ENCODE results near the gene TRIM7. TPM values are rescaled to one million over a fixed set of nuclear protein-coding genes. Genes with fewer than 3 reads are reported as not detected.

The TRIM7 gene
- total and polyA plus RNA-seq, 9 of the 15 experiments (the other 6 are each of a cell fraction or from before 2014, with no cell fraction given) = 2.6 to 14.9 (median 8.9) TPM

DNA sequence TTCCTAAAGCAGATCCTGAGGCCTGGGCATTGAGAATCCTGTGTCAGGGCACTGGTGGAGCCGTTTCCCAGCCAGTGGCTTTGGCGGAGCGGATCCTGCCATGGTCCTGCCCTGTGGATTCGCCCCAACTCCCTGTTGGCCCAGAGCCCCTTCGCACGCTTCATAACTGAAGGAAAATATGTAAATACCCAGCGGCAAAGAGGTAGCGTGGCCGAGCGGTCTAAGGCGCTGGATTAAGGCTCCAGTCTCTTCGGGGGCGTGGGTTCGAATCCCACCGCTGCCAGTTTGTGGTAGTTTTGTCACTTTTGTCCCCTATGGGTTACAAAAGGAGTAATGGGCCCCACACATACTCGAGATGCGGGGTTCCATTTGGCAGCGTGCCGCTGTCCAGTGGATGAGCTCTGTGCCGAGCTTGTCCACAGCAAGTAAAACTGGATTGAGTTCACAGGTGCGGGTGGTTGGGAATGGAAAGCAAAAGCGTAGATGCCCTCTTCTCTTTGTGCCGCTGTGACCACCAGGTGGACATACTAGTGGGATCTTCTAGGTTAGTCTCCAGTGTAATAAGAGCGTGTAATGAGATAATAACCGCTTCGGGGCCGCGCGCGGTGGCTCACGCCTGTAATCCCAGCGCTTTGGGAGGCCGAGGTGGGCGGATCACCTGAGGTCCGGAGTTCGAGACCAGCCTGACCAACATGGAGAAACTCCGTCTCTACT is 17.3 kb downstream of the TRIM7 start (continued):
- TF ChIP-seq ADNP (tag; IDR thresholded peaks at IDR 0.05) = no peak
- peak; percentile 90 for TF ChIP-seq NFIC (IDR thresholded peaks at IDR 0.05)
- peak; percentile 69 for TF ChIP-seq ATF7 (IDR thresholded peaks at IDR 0.05)
- no peak for TF ChIP-seq ILK (tag; IDR thresholded peaks at IDR 0.05; ENCODE audit: borderline replicate concordance, low read depth)
- TF ChIP-seq NCOR1 (IDR thresholded peaks at IDR 0.05) = no peak
- 0 out of 2 replicates have a peak, but pooled peaks have one; percentile 68 for TF ChIP-seq FOXK1 (CRISPR knock-in tag; IDR thresholded peaks at IDR 0.05; ENCODE audit: borderline replicate concordance)
- TF ChIP-seq, protein P1, sequence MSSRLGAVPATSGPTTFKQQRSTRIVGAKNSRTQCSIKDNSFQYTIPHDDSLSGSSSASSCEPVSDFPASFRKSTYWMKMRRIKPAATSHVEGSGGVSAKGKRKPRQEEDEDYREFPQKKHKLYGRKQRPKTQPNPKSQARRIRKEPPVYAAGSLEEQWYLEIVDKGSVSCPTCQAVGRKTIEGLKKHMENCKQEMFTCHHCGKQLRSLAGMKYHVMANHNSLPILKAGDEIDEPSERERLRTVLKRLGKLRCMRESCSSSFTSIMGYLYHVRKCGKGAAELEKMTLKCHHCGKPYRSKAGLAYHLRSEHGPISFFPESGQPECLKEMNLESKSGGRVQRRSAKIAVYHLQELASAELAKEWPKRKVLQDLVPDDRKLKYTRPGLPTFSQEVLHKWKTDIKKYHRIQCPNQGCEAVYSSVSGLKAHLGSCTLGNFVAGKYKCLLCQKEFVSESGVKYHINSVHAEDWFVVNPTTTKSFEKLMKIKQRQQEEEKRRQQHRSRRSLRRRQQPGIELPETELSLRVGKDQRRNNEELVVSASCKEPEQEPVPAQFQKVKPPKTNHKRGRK (tag; IDR thresholded peaks at IDR 0.05) = no peak
- TF ChIP-seq, protein P2, sequence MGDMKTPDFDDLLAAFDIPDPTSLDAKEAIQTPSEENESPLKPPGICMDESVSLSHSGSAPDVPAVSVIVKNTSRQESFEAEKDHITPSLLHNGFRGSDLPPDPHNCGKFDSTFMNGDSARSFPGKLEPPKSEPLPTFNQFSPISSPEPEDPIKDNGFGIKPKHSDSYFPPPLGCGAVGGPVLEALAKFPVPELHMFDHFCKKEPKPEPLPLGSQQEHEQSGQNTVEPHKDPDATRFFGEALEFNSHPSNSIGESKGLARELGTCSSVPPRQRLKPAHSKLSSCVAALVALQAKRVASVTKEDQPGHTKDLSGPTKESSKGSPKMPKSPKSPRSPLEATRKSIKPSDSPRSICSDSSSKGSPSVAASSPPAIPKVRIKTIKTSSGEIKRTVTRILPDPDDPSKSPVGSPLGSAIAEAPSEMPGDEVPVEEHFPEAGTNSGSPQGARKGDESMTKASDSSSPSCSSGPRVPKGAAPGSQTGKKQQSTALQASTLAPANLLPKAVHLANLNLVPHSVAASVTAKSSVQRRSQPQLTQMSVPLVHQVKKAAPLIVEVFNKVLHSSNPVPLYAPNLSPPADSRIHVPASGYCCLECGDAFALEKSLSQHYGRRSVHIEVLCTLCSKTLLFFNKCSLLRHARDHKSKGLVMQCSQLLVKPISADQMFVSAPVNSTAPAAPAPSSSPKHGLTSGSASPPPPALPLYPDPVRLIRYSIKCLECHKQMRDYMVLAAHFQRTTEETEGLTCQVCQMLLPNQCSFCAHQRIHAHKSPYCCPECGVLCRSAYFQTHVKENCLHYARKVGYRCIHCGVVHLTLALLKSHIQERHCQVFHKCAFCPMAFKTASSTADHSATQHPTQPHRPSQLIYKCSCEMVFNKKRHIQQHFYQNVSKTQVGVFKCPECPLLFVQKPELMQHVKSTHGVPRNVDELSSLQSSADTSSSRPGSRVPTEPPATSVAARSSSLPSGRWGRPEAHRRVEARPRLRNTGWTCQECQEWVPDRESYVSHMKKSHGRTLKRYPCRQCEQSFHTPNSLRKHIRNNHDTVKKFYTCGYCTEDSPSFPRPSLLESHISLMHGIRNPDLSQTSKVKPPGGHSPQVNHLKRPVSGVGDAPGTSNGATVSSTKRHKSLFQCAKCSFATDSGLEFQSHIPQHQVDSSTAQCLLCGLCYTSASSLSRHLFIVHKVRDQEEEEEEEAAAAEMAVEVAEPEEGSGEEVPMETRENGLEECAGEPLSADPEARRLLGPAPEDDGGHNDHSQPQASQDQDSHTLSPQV (IDR thresholded peaks at IDR 0.05) = no peak
- TF ChIP-seq HNRNPK (IDR thresholded peaks at IDR 0.05; ENCODE audit: low read depth, low read length, poor library complexity, severe bottlenecking) = no peak
- TF ChIP-seq, protein P3, sequence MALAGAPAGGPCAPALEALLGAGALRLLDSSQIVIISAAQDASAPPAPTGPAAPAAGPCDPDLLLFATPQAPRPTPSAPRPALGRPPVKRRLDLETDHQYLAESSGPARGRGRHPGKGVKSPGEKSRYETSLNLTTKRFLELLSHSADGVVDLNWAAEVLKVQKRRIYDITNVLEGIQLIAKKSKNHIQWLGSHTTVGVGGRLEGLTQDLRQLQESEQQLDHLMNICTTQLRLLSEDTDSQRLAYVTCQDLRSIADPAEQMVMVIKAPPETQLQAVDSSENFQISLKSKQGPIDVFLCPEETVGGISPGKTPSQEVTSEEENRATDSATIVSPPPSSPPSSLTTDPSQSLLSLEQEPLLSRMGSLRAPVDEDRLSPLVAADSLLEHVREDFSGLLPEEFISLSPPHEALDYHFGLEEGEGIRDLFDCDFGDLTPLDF (CRISPR knock-in tag; IDR thresholded peaks at IDR 0.05) = peak; percentile 79; the same call in 1 of the 2 replicates
- TF ChIP-seq ESRRB (CRISPR knock-in tag; IDR thresholded peaks at IDR 0.05; ENCODE audit: borderline replicate concordance) = no peak
- TF ChIP-seq HMG20B (CRISPR knock-in tag; IDR thresholded peaks at IDR 0.05) = no peak
- TF ChIP-seq, protein P4, sequence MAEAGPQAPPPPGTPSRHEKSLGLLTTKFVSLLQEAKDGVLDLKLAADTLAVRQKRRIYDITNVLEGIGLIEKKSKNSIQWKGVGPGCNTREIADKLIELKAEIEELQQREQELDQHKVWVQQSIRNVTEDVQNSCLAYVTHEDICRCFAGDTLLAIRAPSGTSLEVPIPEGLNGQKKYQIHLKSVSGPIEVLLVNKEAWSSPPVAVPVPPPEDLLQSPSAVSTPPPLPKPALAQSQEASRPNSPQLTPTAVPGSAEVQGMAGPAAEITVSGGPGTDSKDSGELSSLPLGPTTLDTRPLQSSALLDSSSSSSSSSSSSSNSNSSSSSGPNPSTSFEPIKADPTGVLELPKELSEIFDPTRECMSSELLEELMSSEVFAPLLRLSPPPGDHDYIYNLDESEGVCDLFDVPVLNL (CRISPR knock-in tag; IDR thresholded peaks at IDR 0.05; ENCODE audit: low read depth) = no peak
- no peak for TF ChIP-seq COPS2 (conservative IDR thresholded peaks at IDR 0.05)
- TF ChIP-seq KDM4B (IDR thresholded peaks at IDR 0.05; ENCODE audit: borderline replicate concordance in 2 of 2, low read depth in 1 of 2) = no peak
- peak; percentile 88 for TF ChIP-seq PHF21A (IDR thresholded peaks at IDR 0.05; ENCODE audit: borderline replicate concordance, low read depth)
- TF ChIP-seq SP2 (IDR thresholded peaks at IDR 0.05; ENCODE audit: extremely low read depth, low read depth, low read length, poor library complexity, severe bottlenecking) = no peak
- TF ChIP-seq FOXP1 (CRISPR knock-in tag; IDR thresholded peaks at IDR 0.05) = peak; percentile 83; the same call in 1 of the 2 replicates
